ENCODE measurements around the gene KCNAB1.

- TF ChIP-seq RXRA (IDR thresholded peaks at IDR 0.05) (no peak), TAF1 (conservative IDR thresholded peaks at IDR 0.05) (no peak), ATF3 (IDR thresholded peaks at IDR 0.05) (no peak), YY1 (IDR thresholded peaks at IDR 0.05) (no peak), FOXA1 (IDR thresholded peaks at IDR 0.05) (no peak), SP1 (IDR thresholded peaks at IDR 0.05) (peak; percentile 7), MAX (IDR thresholded peaks at IDR 0.05) (no peak), GABPA (IDR thresholded peaks at IDR 0.05 in 1 of 2, conservative IDR thresholded peaks at IDR 0.05 in 1 of 2) (no peak), HNF4G (IDR thresholded peaks at IDR 0.05) (no peak), RAD21 (IDR thresholded peaks at IDR 0.05) (no peak), REST (IDR thresholded peaks at IDR 0.05) (no peak), NR2F2 (IDR thresholded peaks at IDR 0.05) (no peak)
- TF ChIP-seq, protein P1, sequence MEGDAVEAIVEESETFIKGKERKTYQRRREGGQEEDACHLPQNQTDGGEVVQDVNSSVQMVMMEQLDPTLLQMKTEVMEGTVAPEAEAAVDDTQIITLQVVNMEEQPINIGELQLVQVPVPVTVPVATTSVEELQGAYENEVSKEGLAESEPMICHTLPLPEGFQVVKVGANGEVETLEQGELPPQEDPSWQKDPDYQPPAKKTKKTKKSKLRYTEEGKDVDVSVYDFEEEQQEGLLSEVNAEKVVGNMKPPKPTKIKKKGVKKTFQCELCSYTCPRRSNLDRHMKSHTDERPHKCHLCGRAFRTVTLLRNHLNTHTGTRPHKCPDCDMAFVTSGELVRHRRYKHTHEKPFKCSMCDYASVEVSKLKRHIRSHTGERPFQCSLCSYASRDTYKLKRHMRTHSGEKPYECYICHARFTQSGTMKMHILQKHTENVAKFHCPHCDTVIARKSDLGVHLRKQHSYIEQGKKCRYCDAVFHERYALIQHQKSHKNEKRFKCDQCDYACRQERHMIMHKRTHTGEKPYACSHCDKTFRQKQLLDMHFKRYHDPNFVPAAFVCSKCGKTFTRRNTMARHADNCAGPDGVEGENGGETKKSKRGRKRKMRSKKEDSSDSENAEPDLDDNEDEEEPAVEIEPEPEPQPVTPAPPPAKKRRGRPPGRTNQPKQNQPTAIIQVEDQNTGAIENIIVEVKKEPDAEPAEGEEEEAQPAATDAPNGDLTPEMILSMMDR (IDR thresholded peaks at IDR 0.05; ENCODE audit: low read depth, low read length, missing input control) = no peak
Observed at GRCh38 chr3:156483426-156483825, 363.0 kb downstream of the KCNAB1 start.

All from liver (tissue), 3 donors.